B cell (primary cell): Measurements from ENCODE around the gene DOCK1.

Experiments used
- EZH2 ChIP-seq: IDR thresholded peaks from 2 replicates; pipeline ENCODE4 v1.6.1; 2012; ENCODE audit warnings: borderline replicate concordance, low read depth, mild to moderate bottlenecking, moderate library complexity, low read length; ENCODE audit not compliant: insufficient read depth, poor library complexity, severe bottlenecking
- TF ChIP-seq, protein P1 (sequence below): fragments of 200-600 bp; IDR thresholded peaks from one replicate; pipeline ENCODE4 v1.8.0; 2022; ENCODE audit warnings: antibody characterized with exemption, mild to moderate bottlenecking

DNA sequence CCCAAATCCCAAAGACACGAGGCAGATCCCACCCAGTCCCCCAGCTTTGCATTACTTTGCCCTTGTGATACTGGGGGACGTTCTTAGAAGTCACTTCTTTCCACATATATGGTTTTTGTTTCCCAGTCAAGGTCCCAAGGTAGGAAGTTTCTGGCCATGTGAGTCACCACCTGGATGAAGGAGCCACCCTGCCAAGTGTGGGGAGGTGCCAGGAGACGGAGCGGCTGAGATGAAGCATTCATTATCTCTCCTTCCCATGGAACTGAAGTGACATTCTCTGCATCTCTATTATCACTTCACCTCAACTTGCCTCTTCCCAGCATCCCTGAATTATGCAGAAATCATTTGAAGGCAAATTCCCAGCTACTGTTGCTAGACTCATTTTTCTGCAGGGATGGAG is 427.4 kb downstream of the DOCK1 start:
- no peak for TF ChIP-seq EZH2
- TF ChIP-seq, protein P1, sequence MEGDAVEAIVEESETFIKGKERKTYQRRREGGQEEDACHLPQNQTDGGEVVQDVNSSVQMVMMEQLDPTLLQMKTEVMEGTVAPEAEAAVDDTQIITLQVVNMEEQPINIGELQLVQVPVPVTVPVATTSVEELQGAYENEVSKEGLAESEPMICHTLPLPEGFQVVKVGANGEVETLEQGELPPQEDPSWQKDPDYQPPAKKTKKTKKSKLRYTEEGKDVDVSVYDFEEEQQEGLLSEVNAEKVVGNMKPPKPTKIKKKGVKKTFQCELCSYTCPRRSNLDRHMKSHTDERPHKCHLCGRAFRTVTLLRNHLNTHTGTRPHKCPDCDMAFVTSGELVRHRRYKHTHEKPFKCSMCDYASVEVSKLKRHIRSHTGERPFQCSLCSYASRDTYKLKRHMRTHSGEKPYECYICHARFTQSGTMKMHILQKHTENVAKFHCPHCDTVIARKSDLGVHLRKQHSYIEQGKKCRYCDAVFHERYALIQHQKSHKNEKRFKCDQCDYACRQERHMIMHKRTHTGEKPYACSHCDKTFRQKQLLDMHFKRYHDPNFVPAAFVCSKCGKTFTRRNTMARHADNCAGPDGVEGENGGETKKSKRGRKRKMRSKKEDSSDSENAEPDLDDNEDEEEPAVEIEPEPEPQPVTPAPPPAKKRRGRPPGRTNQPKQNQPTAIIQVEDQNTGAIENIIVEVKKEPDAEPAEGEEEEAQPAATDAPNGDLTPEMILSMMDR, result no peak
